ENCODE data around the gene TMEM11.

DNA sequence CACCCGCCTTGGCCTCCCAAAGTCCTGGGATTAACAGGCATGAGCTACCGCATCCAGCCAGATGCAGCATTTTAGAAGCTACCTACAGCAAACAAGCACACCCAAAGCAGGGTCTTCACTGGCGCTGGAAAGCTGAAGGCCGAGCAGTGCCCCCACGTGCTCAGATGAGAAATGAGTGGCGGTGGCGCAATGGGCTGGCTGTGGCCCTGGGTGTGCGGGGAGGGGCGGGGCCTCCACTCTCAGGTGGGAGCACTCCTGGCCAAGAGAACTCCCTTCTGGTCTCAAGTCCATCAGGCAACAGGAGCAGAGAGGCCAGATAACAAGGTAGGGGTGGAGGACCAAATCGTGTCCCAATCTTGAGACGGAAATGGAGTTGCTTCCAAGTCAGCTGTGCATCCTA lies 12.1 kb downstream of the TMEM11 start:
- TF ChIP-seq CTCF (IDR thresholded peaks at IDR 0.05 in 4 of 5, conservative IDR thresholded peaks at IDR 0.05 in 1 of 5) (no peak), POLR2A (IDR thresholded peaks at IDR 0.05) (no peak)
